ENCODE results near the gene GPATCH4. TPM values are rescaled to one million over a fixed set of nuclear protein-coding genes. Genes with fewer than 3 reads are reported as not detected.

Gene GPATCH4
- total RNA-seq, 1 experiment from 2014 or later, result 44.4 TPM

- no peaks in the 10 kb centered on the region for H3K36me3 ChIP-seq (ENCODE audit: control insufficient read depth, insufficient read depth, low read length)
- intact Hi-C loops (cut with micrococcal nuclease; ENCODE audit: unreplicated experiment) (no loop called here), in situ Hi-C loops (cut with HindIII; ENCODE audit: low pct_unique_long_range_greater_than_20kb, low sequenced_read_pairs) (no loop called here)
- no peaks in the 10 kb centered on the region for H3K9me3 ChIP-seq (ENCODE audit: control insufficient read depth, insufficient read depth, low read depth, low read length)
- H3K27me3 ChIP-seq (ENCODE audit: control insufficient read depth, insufficient read depth, low read length), result peaks cover 2% of the 10 kb centered on the region; the same call in 1 of the 2 replicates
- POLR2A ChIA-PET, result interaction anchor here (0.5 to 0.6 kb wide), 2 partner anchors 22 to 153 kb away, joined by 4 read pairs; no protein-coding TSS in a partner anchor
- DNase-seq (ENCODE audit: low read depth, low spot score) (no peak), ATAC-seq (peak; percentile 44)
- CTCF ChIA-PET, result interaction anchor here (0.6 to 3.0 kb wide), 12 partner anchors 12 to 248 kb away, joined by 3 to 41 read pairs (median 4); no protein-coding TSS in a partner anchor
- H3K4me3 ChIP-seq (ENCODE audit: low read depth in 2 of 2, low read length in 2 of 2), result peak overlapping the region; percentile 47 to 54
- H3K27ac ChIP-seq (ENCODE audit: low read length), result no peak overlapping the region
- H3K4me1 ChIP-seq (ENCODE audit: control insufficient read depth, insufficient read depth, low read length), result peaks cover 4% of the 10 kb centered on the region
- BruUV-seq (replicated peaks), result no TSS peak
- TF ChIP-seq TCF7L2 (IDR thresholded peaks at IDR 0.05; ENCODE audit: low read depth, low read length) (no peak), CTCF (IDR thresholded peaks at IDR 0.05) (no peak), REST (IDR thresholded peaks at IDR 0.05; ENCODE audit: insufficient read depth in 1 of 2, low read depth in 2 of 2, low read length in 1 of 2) (no peak), SIN3A (IDR thresholded peaks at IDR 0.05; ENCODE audit: borderline replicate concordance, insufficient read depth, low read depth, low read length) (no peak), POLR2AphosphoS5 (IDR thresholded peaks at IDR 0.05; ENCODE audit: low read depth, low read length) (no peak)
Measured at GRCh38 chr1:156624814-156625435, 23.6 kb upstream of the GPATCH4 start.

- H3K4me1 ChIP-seq (ENCODE audit: control insufficient read depth, insufficient read depth, low read length), result peaks cover 4% of the 10 kb centered on the region
- no TSS peak for BruUV-seq (replicated peaks)
- TF ChIP-seq CTCF (IDR thresholded peaks at IDR 0.05), result peak; percentile 85
- no peak for TF ChIP-seq POLR2AphosphoS5 (IDR thresholded peaks at IDR 0.05; ENCODE audit: low read depth, low read length)
- TF ChIP-seq REST (IDR thresholded peaks at IDR 0.05; ENCODE audit: insufficient read depth in 1 of 2, low read depth in 2 of 2, low read length in 1 of 2), result no peak
- no peak for TF ChIP-seq SIN3A (IDR thresholded peaks at IDR 0.05; ENCODE audit: borderline replicate concordance, insufficient read depth, low read depth, low read length)
- DNase-seq (ENCODE audit: low read depth, low spot score) (no peak), ATAC-seq (peak; percentile 94)
- CTCF ChIA-PET, result interaction anchor here (0.6 to 2.0 kb wide), 13 partner anchors 12 to 249 kb away, joined by 3 to 16 read pairs (median 4); no protein-coding TSS in a partner anchor
- no peaks in the 10 kb centered on the region for H3K36me3 ChIP-seq (ENCODE audit: control insufficient read depth, insufficient read depth, low read length)
- POLR2A ChIA-PET, result interaction anchor here (1.0 kb wide), 1 partner anchor 8 kb away, joined by 5 read pairs; no protein-coding TSS in a partner anchor
- in situ Hi-C loops (cut with HindIII; ENCODE audit: low pct_unique_long_range_greater_than_20kb, low sequenced_read_pairs) (no loop called here), intact Hi-C loops (cut with micrococcal nuclease; ENCODE audit: unreplicated experiment) (no loop called here)
- H3K4me3 ChIP-seq (ENCODE audit: low read depth in 2 of 2, low read length in 2 of 2), result peak overlapping the region; percentile 47 to 54
- peaks cover 2% of the 10 kb centered on the region; the same call in 1 of the 2 replicates for H3K27me3 ChIP-seq (ENCODE audit: control insufficient read depth, insufficient read depth, low read length)
- no peaks in the 10 kb centered on the region for H3K9me3 ChIP-seq (ENCODE audit: control insufficient read depth, insufficient read depth, low read depth, low read length)
- H3K27ac ChIP-seq (ENCODE audit: low read length), result no peak overlapping the region
Measured at GRCh38 chr1:156623946-156624813, 22.9 kb upstream of the GPATCH4 start.

Data from Panc1 (cell line).